CD4-positive, alpha-beta memory T cell (primary cell): ENCODE measurements around the gene NCOA3. TPM values are rescaled to one million over a fixed set of nuclear protein-coding genes. Genes with fewer than 3 reads are reported as not detected.

Experiments used
- CTCF ChIA-PET: fragments of 350-600 bp; sonication (Branson Sonifier 250); formaldehyde crosslinking; loops from one replicate; lab custom pipeline; 2021; ENCODE audit warnings: inconsistent platforms; ENCODE audit not compliant: partially characterized antibody; lab: Charles Lee
- POLR2A ChIA-PET: fragments of 350-600 bp; sonication (Branson Sonifier 250); formaldehyde crosslinking; loops from one replicate; lab custom pipeline; 2021; ENCODE audit not compliant: partially characterized antibody; lab: Charles Lee
- DNase-seq, 5 donors: peaks; one replicate each; pipeline versions ENCODE4 v3.0.0 to v3.0.0-alpha.2; 2020 to 2022; ENCODE audit warnings: mixed read lengths in 1 of 5
- H3K27ac ChIP-seq: one replicate; pipeline ENCODE4 v1.7.0; 2013; ENCODE audit warnings: low read depth, low read length
- H3K27me3 ChIP-seq: 2 replicates; pipeline ENCODE4 v1.7.0; 2013; ENCODE audit warnings: mild to moderate bottlenecking, low read length, moderate library complexity; ENCODE audit not compliant: insufficient read depth
- H3K36me3 ChIP-seq: 2 replicates; pipeline ENCODE4 v1.7.0; 2013; ENCODE audit warnings: mild to moderate bottlenecking, low read length, moderate library complexity; ENCODE audit not compliant: insufficient read depth
- H3K4me1 ChIP-seq: 2 replicates; pipeline ENCODE4 v1.7.0; 2013; ENCODE audit warnings: mild to moderate bottlenecking, low read length, moderate library complexity; ENCODE audit not compliant: insufficient read depth
- H3K4me3 ChIP-seq, 2 donors: one replicate each; pipeline ENCODE4 v1.7.0; 2013; ENCODE audit warnings: low read length in 2 of 2, mild to moderate bottlenecking in 1 of 2
- H3K9me3 ChIP-seq, 2 donors: one replicate each; pipeline ENCODE4 v1.7.0; 2013; ENCODE audit warnings: low read length in 2 of 2, control low read depth in 1 of 2; ENCODE audit not compliant: control insufficient read depth in 1 of 2
- H3K27ac Mint-ChIP-seq, 7 donors: one replicate each; pipeline ENCODE4 v1.8.0; 2020 to 2021; ENCODE audit warnings: mixed read lengths in 7 of 7, mild to moderate bottlenecking in 6 of 7, inconsistent platforms in 3 of 7, moderate library complexity in 3 of 7
- H3K27me3 Mint-ChIP-seq, 2 donors: one replicate each; pipeline ENCODE4 v1.8.0; 2020 to 2021; ENCODE audit warnings: mixed read lengths in 2 of 2
- H3K36me3 Mint-ChIP-seq, 2 donors: one replicate each; pipeline ENCODE4 v1.8.0; 2020 to 2021; ENCODE audit warnings: mixed read lengths in 2 of 2, inconsistent platforms in 1 of 2, mild to moderate bottlenecking in 1 of 2
- H3K4me1 Mint-ChIP-seq, 4 donors: one replicate each; pipeline ENCODE4 v1.8.0; 2020 to 2021; ENCODE audit warnings: mixed read lengths in 4 of 4, mild to moderate bottlenecking in 1 of 4
- H3K4me3 Mint-ChIP-seq, 8 donors: one replicate each; pipeline ENCODE4 v1.8.0; 2020 to 2021; ENCODE audit warnings: mixed read lengths in 8 of 8, mild to moderate bottlenecking in 7 of 8, moderate library complexity in 6 of 8, inconsistent platforms in 3 of 8
- H3K9me3 Mint-ChIP-seq, 8 donors: one replicate each; pipeline ENCODE4 v1.8.0; 2020 to 2021; ENCODE audit warnings: mixed read lengths in 8 of 8, mild to moderate bottlenecking in 5 of 8, inconsistent platforms in 3 of 8, moderate library complexity in 1 of 8
- intact Hi-C: fragments of 100-400 bp; cut with micrococcal nuclease; formaldehyde crosslinking; loops from one replicate; pipeline ENCODE4 v1.15.1; 2023
- polyA plus RNA-seq, 2 donors: library from polyadenylated mRNA; unstranded; fragments of 300-500 nt; fragmentation: Illumina TruSeq; gene quantifications; one replicate each; pipeline ENCODE4 v1.2.3, GENCODE V29; 2021
- total RNA-seq, 2 experiments: library from RNA; stranded (reverse); gene quantifications; one replicate each; pipeline ENCODE4 v1.2.3, GENCODE V29; 2021

The NCOA3 gene
- total and polyA plus RNA-seq, 4 experiments from 2014 or later, result 7.0 to 74.7 (median 46.2) TPM

DNA sequence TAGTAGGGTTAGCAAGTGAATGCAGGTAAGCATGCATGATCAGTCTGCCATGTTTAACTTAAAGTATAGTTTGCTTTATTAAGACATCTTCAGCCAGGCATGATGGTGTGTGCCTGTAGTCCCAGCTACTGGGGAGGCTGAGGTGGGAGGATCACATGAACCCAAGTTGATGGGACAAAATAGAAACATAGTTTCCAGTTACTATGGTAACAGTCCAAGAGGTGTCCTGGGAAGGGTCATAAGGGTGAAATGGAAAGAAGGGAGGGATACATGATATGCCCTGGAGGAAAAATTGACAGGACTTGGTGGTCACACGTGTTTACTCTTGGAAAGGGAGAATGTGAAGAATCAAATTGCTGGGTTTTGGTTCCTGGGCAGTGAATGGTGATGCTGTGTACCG is 143.9 kb downstream of the NCOA3 start:
- H3K4me1 ChIP-seq, result no peaks in the 10 kb centered on the region
- DNase-seq, result no peak
- no peak overlapping the region for H3K27ac ChIP-seq
- ChIA-PET CTCF (no interaction called here), POLR2A (no interaction called here)
- no peak overlapping the region for H3K4me3 ChIP-seq
- Mint-ChIP-seq H3K9me3 (peaks cover 0 to 4% (median 0%) of the 10 kb centered on the region in 8 donors), H3K4me3 (no peak overlapping the region), H3K4me1 (peaks cover 0 to 2% (median 0%) of the 10 kb centered on the region in 4 donors), H3K36me3 (peaks cover 54 to 72% of the 10 kb centered on the region in 2 donors), H3K27me3 (no peaks in the 10 kb centered on the region), H3K27ac (peak overlapping the region in 2 of 7 donors; percentile 35 to 37)
- H3K9me3 ChIP-seq, result no peaks in the 10 kb centered on the region
- H3K36me3 ChIP-seq, result peaks cover 40% of the 10 kb centered on the region
- no peaks in the 10 kb centered on the region for H3K27me3 ChIP-seq
- intact Hi-C loops, result no loop called here

DNA sequence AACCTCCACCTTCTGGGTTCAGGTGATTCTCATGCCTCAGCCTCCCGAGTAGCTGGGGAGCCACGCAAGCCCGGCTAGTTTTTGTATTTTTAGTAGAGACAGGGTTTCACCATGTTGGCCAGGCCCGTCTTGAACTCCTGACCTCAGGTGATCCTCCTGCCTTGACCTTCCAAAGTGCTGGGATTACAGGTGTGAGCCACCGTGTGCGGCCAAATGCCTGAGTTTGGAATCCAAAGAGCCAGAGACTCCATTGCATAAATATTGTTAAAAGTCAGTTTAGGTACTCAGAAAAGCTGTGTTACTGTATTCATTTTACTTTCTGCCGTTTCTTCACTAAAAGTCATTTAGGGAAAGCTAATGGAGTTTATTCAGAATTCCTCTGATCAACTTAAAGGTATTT is 146.3 kb downstream of the NCOA3 start:
- Histone ChIP-seq H3K9me3 (no peaks in the 10 kb centered on the region), H3K4me3 (no peak overlapping the region), H3K27ac (no peak overlapping the region), H3K27me3 (no peaks in the 10 kb centered on the region), H3K36me3 (peaks cover 51% of the 10 kb centered on the region), H3K4me1 (no peaks in the 10 kb centered on the region)
- Mint-ChIP-seq H3K4me1 (peaks cover 0 to 2% (median 0%) of the 10 kb centered on the region in 4 donors), H3K4me3 (no peak overlapping the region), H3K27ac (peak overlapping the region in 1 of 7 donors; percentile 19), H3K27me3 (no peaks in the 10 kb centered on the region), H3K9me3 (peaks cover 0 to 4% (median 0%) of the 10 kb centered on the region in 8 donors), H3K36me3 (peaks cover 51 to 75% of the 10 kb centered on the region in 2 donors)
- DNase-seq, result no peak
- ChIA-PET CTCF (no interaction called here), POLR2A (no interaction called here)
- intact Hi-C loops, result no loop called here

DNA sequence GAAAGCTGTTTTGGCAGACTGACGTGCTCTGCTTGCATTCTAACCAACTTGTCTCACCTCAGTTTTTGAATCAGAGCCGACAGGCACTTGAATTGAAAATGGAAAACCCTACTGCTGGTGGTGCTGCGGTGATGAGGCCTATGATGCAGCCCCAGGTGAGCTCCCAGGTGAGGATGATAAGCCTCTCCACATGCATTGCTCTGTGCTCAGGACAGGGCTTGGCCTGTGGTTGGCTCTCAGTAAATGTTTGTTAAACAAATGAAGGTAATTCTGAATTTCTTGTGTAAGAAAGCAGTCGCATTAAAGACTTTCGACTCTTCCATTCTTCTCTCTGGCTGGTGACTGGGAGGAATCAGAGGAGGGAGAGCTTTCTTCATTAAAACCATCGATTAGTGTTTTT is 147.3 kb downstream of the NCOA3 start:
- no peaks in the 10 kb centered on the region for H3K27me3 Mint-ChIP-seq
- H3K4me1 ChIP-seq, result no peaks in the 10 kb centered on the region
- ChIA-PET CTCF (no interaction called here), POLR2A (no interaction called here)
- no peak overlapping the region for H3K4me3 ChIP-seq
- no peaks in the 10 kb centered on the region for H3K27me3 ChIP-seq
- H3K27ac ChIP-seq, result no peak overlapping the region
- no peak overlapping the region for H3K4me3 Mint-ChIP-seq
- H3K4me1 Mint-ChIP-seq, result peaks cover 0 to 2% (median 0%) of the 10 kb centered on the region in 4 donors
- H3K36me3 Mint-ChIP-seq, result peaks cover 46 to 76% of the 10 kb centered on the region in 2 donors
- intact Hi-C loops, result no loop called here
- peak overlapping the region in 1 of 7 donors; percentile 41 for H3K27ac Mint-ChIP-seq
- peaks cover 60% of the 10 kb centered on the region for H3K36me3 ChIP-seq
- no peak for DNase-seq
- peaks cover 0 to 3% (median 0%) of the 10 kb centered on the region in 8 donors for H3K9me3 Mint-ChIP-seq
- H3K9me3 ChIP-seq, result no peaks in the 10 kb centered on the region

DNA sequence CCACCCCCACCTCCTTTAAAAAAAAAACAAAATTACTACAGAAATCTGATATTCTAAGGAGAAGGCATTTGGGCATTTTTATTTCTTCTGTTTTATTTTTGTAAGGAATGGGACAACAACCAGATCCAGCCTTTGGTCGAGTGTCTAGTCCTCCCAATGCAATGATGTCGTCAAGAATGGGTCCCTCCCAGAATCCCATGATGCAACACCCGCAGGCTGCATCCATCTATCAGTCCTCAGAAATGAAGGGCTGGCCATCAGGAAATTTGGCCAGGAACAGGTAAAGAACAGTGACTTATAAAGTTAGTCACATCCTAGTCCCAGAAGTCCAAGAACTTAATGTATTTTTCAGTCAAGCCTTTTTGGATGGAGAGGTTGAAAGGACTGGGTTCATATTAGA is 150.6 kb downstream of the NCOA3 start:
- no peaks in the 10 kb centered on the region for H3K4me1 ChIP-seq
- H3K27ac ChIP-seq, result no peak overlapping the region
- Mint-ChIP-seq H3K36me3 (peaks cover 39 to 75% of the 10 kb centered on the region in 2 donors), H3K27ac (peak overlapping the region in 1 of 7 donors; percentile 35), H3K9me3 (no peaks in the 10 kb centered on the region), H3K27me3 (no peaks in the 10 kb centered on the region), H3K4me3 (no peak overlapping the region), H3K4me1 (no peaks in the 10 kb centered on the region)
- no peaks in the 10 kb centered on the region for H3K9me3 ChIP-seq
- no peak for DNase-seq
- ChIA-PET CTCF (no interaction called here), POLR2A (no interaction called here)
- intact Hi-C loops, result no loop called here
- H3K27me3 ChIP-seq, result no peaks in the 10 kb centered on the region
- no peak overlapping the region for H3K4me3 ChIP-seq
- peaks cover 60% of the 10 kb centered on the region for H3K36me3 ChIP-seq

DNA sequence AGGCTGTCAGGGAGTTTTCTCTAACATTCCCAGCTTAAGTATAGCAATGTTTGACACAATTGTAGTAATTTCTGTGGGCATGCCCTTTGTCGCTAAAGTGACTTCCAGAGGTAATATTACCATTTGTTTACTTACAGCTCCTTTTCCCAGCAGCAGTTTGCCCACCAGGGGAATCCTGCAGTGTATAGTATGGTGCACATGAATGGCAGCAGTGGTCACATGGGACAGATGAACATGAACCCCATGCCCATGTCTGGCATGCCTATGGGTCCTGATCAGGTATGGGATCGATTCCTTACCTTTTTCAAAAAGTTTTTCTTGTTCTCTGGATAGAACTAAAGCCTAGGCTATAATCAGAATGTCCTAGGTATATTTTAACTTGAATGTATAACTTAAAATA is 151.1 kb downstream of the NCOA3 start:
- ChIA-PET POLR2A (no interaction called here), CTCF (no interaction called here)
- intact Hi-C loops, result no loop called here
- no peak for DNase-seq
- H3K9me3 Mint-ChIP-seq, result no peaks in the 10 kb centered on the region
- no peak overlapping the region for H3K4me3 Mint-ChIP-seq
- Histone ChIP-seq H3K36me3 (peaks cover 58% of the 10 kb centered on the region), H3K4me3 (no peak overlapping the region), H3K9me3 (no peaks in the 10 kb centered on the region), H3K27me3 (no peaks in the 10 kb centered on the region), H3K4me1 (no peaks in the 10 kb centered on the region), H3K27ac (no peak overlapping the region)
- H3K36me3 Mint-ChIP-seq, result peaks cover 36 to 74% of the 10 kb centered on the region in 2 donors
- no peaks in the 10 kb centered on the region for H3K27me3 Mint-ChIP-seq
- H3K27ac Mint-ChIP-seq, result peak overlapping the region in 1 of 7 donors; percentile 53
- H3K4me1 Mint-ChIP-seq, result no peaks in the 10 kb centered on the region

DNA sequence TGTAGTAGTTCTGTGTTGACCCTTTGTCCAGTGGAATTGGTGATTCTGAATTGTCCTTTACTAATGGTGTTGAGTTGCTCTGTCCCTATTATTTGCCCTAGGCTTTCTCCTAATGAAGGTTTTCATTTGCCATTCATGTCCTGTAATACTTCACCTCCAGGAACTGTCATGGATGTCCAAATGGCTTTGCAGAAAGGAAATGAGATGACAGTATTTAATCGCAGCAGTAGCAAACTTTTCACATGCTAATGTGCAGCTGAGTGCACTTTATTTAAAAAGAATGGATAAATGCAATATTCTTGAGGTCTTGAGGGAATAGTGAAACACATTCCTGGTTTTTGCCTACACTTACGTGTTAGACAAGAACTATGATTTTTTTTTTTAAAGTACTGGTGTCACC is 152.2 kb downstream of the NCOA3 start:
- Histone ChIP-seq H3K4me1 (no peaks in the 10 kb centered on the region), H3K4me3 (no peak overlapping the region), H3K9me3 (no peaks in the 10 kb centered on the region), H3K36me3 (peaks cover 59% of the 10 kb centered on the region), H3K27me3 (no peaks in the 10 kb centered on the region), H3K27ac (no peak overlapping the region)
- Mint-ChIP-seq H3K4me3 (no peak overlapping the region), H3K36me3 (peaks cover 40 to 75% of the 10 kb centered on the region in 2 donors), H3K9me3 (no peaks in the 10 kb centered on the region), H3K4me1 (no peaks in the 10 kb centered on the region), H3K27me3 (no peaks in the 10 kb centered on the region), H3K27ac (no peak overlapping the region)
- intact Hi-C loops, result no loop called here
- DNase-seq, result no peak
- ChIA-PET POLR2A (no interaction called here), CTCF (interaction anchor here (1.0 kb wide), 1 partner anchor 9 kb away, joined by 3 read pairs; no protein-coding TSS in a partner anchor)

DNA sequence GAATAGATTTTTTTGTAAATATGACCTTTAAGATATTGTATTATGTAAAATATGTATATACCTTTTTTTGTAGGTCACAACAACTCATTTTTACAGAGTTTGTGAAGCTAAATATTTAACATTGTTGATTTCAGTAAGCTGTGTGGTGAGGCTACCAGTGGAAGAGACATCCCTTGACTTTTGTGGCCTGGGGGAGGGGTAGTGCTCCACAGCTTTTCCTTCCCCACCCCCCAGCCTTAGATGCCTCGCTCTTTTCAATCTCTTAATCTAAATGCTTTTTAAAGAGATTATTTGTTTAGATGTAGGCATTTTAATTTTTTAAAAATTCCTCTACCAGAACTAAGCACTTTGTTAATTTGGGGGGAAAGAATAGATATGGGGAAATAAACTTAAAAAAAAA is 152.7 kb downstream of the NCOA3 start:
- intact Hi-C loops, result no loop called here
- Mint-ChIP-seq H3K27ac (peak overlapping the region in 1 of 7 donors; percentile 30), H3K9me3 (no peaks in the 10 kb centered on the region), H3K36me3 (peaks cover 36 to 71% of the 10 kb centered on the region in 2 donors), H3K27me3 (no peaks in the 10 kb centered on the region), H3K4me3 (no peak overlapping the region), H3K4me1 (no peaks in the 10 kb centered on the region)
- H3K9me3 ChIP-seq, result no peaks in the 10 kb centered on the region
- no peak for DNase-seq
- no peaks in the 10 kb centered on the region for H3K4me1 ChIP-seq
- peaks cover 54% of the 10 kb centered on the region for H3K36me3 ChIP-seq
- ChIA-PET CTCF (interaction anchor here (1.0 kb wide), 1 partner anchor 8 kb away, joined by 3 read pairs; no protein-coding TSS in a partner anchor), POLR2A (no interaction called here)
- H3K27ac ChIP-seq, result no peak overlapping the region
- H3K4me3 ChIP-seq, result no peak overlapping the region
- H3K27me3 ChIP-seq, result no peaks in the 10 kb centered on the region
